ENCODE data around the gene SEZ6L2. TPM values are rescaled to one million over a fixed set of nuclear protein-coding genes. Genes with fewer than 3 reads are reported as not detected.
"Not testable (repeated sequence)": the region's sequence is repeated elsewhere in the genome, so short reads cannot be mapped to it uniquely, and the experiment has no call there.

The SEZ6L2 gene
- total and polyA plus RNA-seq, 2 of the 13 experiments (the other 11 are each of a cell fraction or from before 2014, with no cell fraction given): 14.9 to 16.9 TPM

DNA sequence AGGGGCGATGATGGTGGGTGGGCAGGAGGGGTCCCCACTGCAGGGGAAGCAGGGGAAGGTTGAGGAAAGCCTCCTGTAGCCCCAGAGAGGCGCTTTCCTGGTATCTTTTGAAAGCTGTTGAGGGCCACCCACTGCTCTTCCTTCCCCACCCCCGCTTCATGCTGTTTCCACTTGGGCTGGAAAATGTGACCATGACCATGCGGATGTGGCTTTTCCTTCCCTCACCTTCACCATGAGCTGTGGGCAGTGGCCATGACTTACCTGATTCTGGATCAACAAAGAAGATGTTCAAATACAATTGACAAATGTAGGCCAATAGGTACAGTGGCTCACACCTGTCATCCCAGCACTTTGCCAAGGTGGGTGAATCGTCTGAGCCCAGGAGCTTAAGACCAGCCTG is 65.3 kb downstream of the SEZ6L2 start (continued):
- TF ChIP-seq, protein P1, sequence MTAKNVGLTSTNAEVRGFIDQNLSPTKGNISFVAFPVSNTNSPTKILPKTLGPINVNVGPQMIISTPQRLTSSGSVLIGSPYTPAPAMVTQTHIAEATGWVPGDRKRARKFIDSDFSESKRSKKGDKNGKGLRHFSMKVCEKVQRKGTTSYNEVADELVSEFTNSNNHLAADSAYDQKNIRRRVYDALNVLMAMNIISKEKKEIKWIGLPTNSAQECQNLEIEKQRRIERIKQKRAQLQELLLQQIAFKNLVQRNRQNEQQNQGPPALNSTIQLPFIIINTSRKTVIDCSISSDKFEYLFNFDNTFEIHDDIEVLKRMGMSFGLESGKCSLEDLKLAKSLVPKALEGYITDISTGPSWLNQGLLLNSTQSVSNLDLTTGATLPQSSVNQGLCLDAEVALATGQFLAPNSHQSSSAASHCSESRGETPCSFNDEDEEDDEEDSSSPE (CRISPR knock-in tag; IDR thresholded peaks at IDR 0.05): no peak
- TF ChIP-seq KMT2A (CRISPR knock-in tag; IDR thresholded peaks at IDR 0.05) (no peak), TMF1 (CRISPR knock-in tag; IDR thresholded peaks at IDR 0.05; ENCODE audit: low read depth) (no peak), ZNF180 (CRISPR knock-in tag; IDR thresholded peaks at IDR 0.05; ENCODE audit: borderline replicate concordance, low read depth) (no peak), ISL2 (CRISPR knock-in tag; IDR thresholded peaks at IDR 0.05) (no peak)

DNA sequence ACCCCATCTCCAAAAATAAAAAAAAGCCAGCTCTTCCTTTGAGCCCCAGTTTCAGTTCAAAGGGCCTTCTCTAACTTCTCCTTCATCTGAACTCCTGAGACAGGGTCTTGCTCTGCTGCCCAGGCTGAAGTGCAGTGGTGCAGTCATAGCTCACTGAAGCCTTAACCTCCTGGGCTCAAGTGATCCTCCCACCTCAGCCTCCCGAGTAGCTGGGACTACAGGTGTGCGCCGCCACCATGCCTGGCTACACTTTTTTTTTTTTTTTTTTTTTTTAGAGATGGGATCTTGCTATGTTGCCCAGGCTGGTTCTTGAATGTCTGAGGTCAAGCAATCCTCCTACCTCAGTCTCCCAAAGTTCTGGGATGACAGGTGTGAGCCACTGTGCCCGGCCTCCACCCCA is 66.1 kb downstream of the SEZ6L2 start:
- DNase-seq (ENCODE audit: low spot score); H3K79me2 ChIP-seq (ENCODE audit: insufficient read depth, low read length); H3K4me3 ChIP-seq (replicated peaks in 1 of 3; ENCODE audit: insufficient read depth in 1 of 3, low read depth in 2 of 3, low read length in 3 of 3); CTCF ChIA-PET (ENCODE audit: low intra/inter-chr PET ratio, low total read pairs); ATAC-seq; H3K27me3 ChIP-seq (ENCODE audit: control insufficient read depth in 1 of 2, insufficient read depth in 2 of 2, low read length in 2 of 2); H3K9ac ChIP-seq (ENCODE audit: insufficient read depth, low read depth, low read length); BruUV-seq (replicated peaks); intact Hi-C loops (cut with micrococcal nuclease; ENCODE audit: unreplicated experiment); H3K27ac ChIP-seq (ENCODE audit: extremely low read length, insufficient read depth, low read length); H3K9me3 ChIP-seq (ENCODE audit: low read length); in situ Hi-C loops (cut with HindIII; ENCODE audit: extremely low pct_ligation_motif_present, low pct_unique_long_range_greater_than_20kb); FAIRE-seq; H2AFZ ChIP-seq (ENCODE audit: low read length); H4K20me1 ChIP-seq (ENCODE audit: insufficient read depth, low read length); H3K4me2 ChIP-seq (ENCODE audit: low read depth, low read length): not testable (repeated sequence)
- POLR2A ChIA-PET: interaction anchor here (0.7 to 1.5 kb wide), 2 partner anchors 11 to 16 kb away, joined by 3 to 4 read pairs; no protein-coding TSS in a partner anchor
- Histone ChIP-seq H3K36me3 (replicated peaks in 1 of 2; ENCODE audit: control insufficient read depth in 1 of 2, insufficient read depth in 2 of 2, low read length in 2 of 2) (peaks cover 5 to 13% of the 10 kb centered on the region in 2 experiments; a peak in 4 of 5 replicates), H3K4me1 (ENCODE audit: insufficient read depth, low read length) (peaks cover 24% of the 10 kb centered on the region)
- 96% methylated on average over 4 of the region's 4 CpGs for WGBS (ENCODE audit: low lambda C conversion rate)
- TF ChIP-seq ZNF121 (CRISPR knock-in tag; IDR thresholded peaks at IDR 0.05): peak; percentile 82

DNA sequence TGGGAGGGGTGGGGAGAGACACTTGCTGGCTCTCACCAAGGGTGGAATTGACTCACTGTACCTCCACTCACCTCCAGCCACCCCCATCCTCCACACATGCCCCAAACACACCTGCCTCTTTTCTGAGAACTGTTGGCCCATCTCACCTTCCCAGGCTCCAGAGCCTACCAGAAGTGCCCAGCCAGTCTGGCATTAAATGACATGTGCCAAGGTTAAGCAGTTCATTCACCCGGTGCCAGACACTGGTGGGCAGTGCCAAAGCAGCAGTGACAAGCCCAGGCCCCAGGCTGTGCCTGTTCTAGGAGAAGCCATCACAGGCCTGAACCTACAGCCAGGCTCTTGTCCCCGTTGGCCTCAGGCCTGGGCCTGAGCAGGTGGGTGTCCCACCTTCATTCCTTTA is 67.9 kb downstream of the SEZ6L2 start:
- no peak overlapping the region for H3K4me3 ChIP-seq (replicated peaks in 1 of 3; ENCODE audit: insufficient read depth in 1 of 3, low read depth in 2 of 3, low read length in 3 of 3)
- BruUV-seq (replicated peaks): no TSS peak
- H2AFZ ChIP-seq (ENCODE audit: low read length): no peak overlapping the region
- POLR2A ChIA-PET: no interaction called here
- ATAC-seq: no peak
- no peaks in the 10 kb centered on the region for H3K79me2 ChIP-seq (ENCODE audit: insufficient read depth, low read length)
- H3K4me1 ChIP-seq (ENCODE audit: insufficient read depth, low read length): peaks cover 42% of the 10 kb centered on the region
- no peak for DNase-seq (ENCODE audit: low spot score)
- no peak overlapping the region for H3K9ac ChIP-seq (ENCODE audit: insufficient read depth, low read depth, low read length)
- intact Hi-C loops (cut with micrococcal nuclease; ENCODE audit: unreplicated experiment) (no loop called here), in situ Hi-C loops (cut with HindIII; ENCODE audit: extremely low pct_ligation_motif_present, low pct_unique_long_range_greater_than_20kb) (no loop called here)
- no peak for FAIRE-seq
- no peaks in the 10 kb centered on the region for H3K27me3 ChIP-seq (ENCODE audit: control insufficient read depth in 1 of 2, insufficient read depth in 2 of 2, low read length in 2 of 2)
- 90% methylated on average over 2 of the region's 2 CpGs for WGBS (ENCODE audit: low lambda C conversion rate)
- CTCF ChIA-PET (ENCODE audit: low intra/inter-chr PET ratio, low total read pairs): no interaction called here
- no peak overlapping the region for H3K4me2 ChIP-seq (ENCODE audit: low read depth, low read length)
- H3K27ac ChIP-seq (ENCODE audit: extremely low read length, insufficient read depth, low read length): no peak overlapping the region
- H3K36me3 ChIP-seq (replicated peaks in 1 of 2; ENCODE audit: control insufficient read depth in 1 of 2, insufficient read depth in 2 of 2, low read length in 2 of 2): peaks cover 4 to 8% of the 10 kb centered on the region in 2 experiments; a peak in 3 of 5 replicates
- H3K9me3 ChIP-seq (ENCODE audit: low read length): no peaks in the 10 kb centered on the region
- H4K20me1 ChIP-seq (ENCODE audit: insufficient read depth, low read length): no peaks in the 10 kb centered on the region
- no peak for TF ChIP-seq SOX13 (IDR thresholded peaks at IDR 0.05)
- no peak for TF ChIP-seq SOX13 (CRISPR knock-in tag; conservative IDR thresholded peaks at IDR 0.05 in 1 of 2, IDR thresholded peaks at IDR 0.05 in 1 of 2)
- TF ChIP-seq, protein P2, sequence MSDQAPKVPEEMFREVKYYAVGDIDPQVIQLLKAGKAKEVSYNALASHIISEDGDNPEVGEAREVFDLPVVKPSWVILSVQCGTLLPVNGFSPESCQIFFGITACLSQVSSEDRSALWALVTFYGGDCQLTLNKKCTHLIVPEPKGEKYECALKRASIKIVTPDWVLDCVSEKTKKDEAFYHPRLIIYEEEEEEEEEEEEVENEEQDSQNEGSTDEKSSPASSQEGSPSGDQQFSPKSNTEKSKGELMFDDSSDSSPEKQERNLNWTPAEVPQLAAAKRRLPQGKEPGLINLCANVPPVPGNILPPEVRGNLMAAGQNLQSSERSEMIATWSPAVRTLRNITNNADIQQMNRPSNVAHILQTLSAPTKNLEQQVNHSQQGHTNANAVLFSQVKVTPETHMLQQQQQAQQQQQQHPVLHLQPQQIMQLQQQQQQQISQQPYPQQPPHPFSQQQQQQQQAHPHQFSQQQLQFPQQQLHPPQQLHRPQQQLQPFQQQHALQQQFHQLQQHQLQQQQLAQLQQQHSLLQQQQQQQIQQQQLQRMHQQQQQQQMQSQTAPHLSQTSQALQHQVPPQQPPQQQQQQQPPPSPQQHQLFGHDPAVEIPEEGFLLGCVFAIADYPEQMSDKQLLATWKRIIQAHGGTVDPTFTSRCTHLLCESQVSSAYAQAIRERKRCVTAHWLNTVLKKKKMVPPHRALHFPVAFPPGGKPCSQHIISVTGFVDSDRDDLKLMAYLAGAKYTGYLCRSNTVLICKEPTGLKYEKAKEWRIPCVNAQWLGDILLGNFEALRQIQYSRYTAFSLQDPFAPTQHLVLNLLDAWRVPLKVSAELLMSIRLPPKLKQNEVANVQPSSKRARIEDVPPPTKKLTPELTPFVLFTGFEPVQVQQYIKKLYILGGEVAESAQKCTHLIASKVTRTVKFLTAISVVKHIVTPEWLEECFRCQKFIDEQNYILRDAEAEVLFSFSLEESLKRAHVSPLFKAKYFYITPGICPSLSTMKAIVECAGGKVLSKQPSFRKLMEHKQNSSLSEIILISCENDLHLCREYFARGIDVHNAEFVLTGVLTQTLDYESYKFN (CRISPR knock-in tag; conservative IDR thresholded peaks at IDR 0.05): no peak
- TF ChIP-seq ZNF20 (CRISPR knock-in tag; IDR thresholded peaks at IDR 0.05): no peak
- no peak for TF ChIP-seq ZSCAN25 (CRISPR knock-in tag; IDR thresholded peaks at IDR 0.05)
- no peak for TF ChIP-seq POLR2G (IDR thresholded peaks at IDR 0.05; ENCODE audit: low read depth, low read length)
- TF ChIP-seq ZNF451 (CRISPR knock-in tag; IDR thresholded peaks at IDR 0.05): no peak
- no peak for TF ChIP-seq HNF4A (CRISPR knock-in tag; IDR thresholded peaks at IDR 0.05)

All from HepG2 (cell line).